Measurements from ENCODE around the gene SLC23A3. TPM values are rescaled to one million over a fixed set of nuclear protein-coding genes. Genes with fewer than 3 reads are reported as not detected.
A peak's percentile ranks its signal among the peaks of the same experiment; 100 is the strongest.

SLC23A3 gene
- total RNA-seq, 2 donors from 2014 or later, result 2.9 to 7.7 TPM

GRCh38 chr2:219186754-219187456, 17.1 kb upstream of the SLC23A3 start:
- Mint-ChIP-seq H3K27me3 (no peaks in the 10 kb centered on the region), H3K9me3 (no peaks in the 10 kb centered on the region), H3K27ac (peak overlapping the region; percentile 4), H3K36me3 (ENCODE audit: low read depth) (peaks cover 41% of the 10 kb centered on the region), H3K4me1 (peaks cover 18% of the 10 kb centered on the region), H3K4me3 (peak overlapping the region; percentile 6)
- peak; percentile 94 for ATAC-seq (replicated peaks)

- Mint-ChIP-seq H3K27me3 (no peaks in the 10 kb centered on the region), H3K27ac (peak overlapping the region; percentile 57), H3K9me3 (no peaks in the 10 kb centered on the region), H3K4me1 (peaks cover 31% of the 10 kb centered on the region), H3K4me3 (no peak overlapping the region), H3K36me3 (ENCODE audit: low read depth) (peaks cover 68% of the 10 kb centered on the region)
- ATAC-seq (replicated peaks), result no peak
Measured at GRCh38 chr2:219184121-219184520, 14.3 kb upstream of the SLC23A3 start.

- Mint-ChIP-seq H3K4me1 (peaks cover 33% of the 10 kb centered on the region), H3K9me3 (no peaks in the 10 kb centered on the region), H3K27ac (peak overlapping the region; percentile 57), H3K4me3 (no peak overlapping the region), H3K36me3 (ENCODE audit: low read depth) (peaks cover 76% of the 10 kb centered on the region), H3K27me3 (no peaks in the 10 kb centered on the region)
- ATAC-seq (replicated peaks), result no peak
Measured at GRCh38 chr2:219183151-219183772, 13.4 kb upstream of the SLC23A3 start.

GRCh38 chr2:219182331-219183150, 12.7 kb upstream of the SLC23A3 start:
- Mint-ChIP-seq H3K4me1 (peaks cover 33% of the 10 kb centered on the region), H3K36me3 (ENCODE audit: low read depth) (peaks cover 79% of the 10 kb centered on the region), H3K4me3 (no peak overlapping the region), H3K27ac (peak overlapping the region; percentile 57), H3K27me3 (no peaks in the 10 kb centered on the region), H3K9me3 (no peaks in the 10 kb centered on the region)
- no peak for ATAC-seq (replicated peaks)

GRCh38 chr2:219181531-219181930, 11.7 kb upstream of the SLC23A3 start:
- no peaks in the 10 kb centered on the region for H3K27me3 Mint-ChIP-seq
- H3K27ac Mint-ChIP-seq, result peak overlapping the region; percentile 58
- peaks cover 28% of the 10 kb centered on the region for H3K4me1 Mint-ChIP-seq
- H3K4me3 Mint-ChIP-seq, result peak overlapping the region; percentile 99
- no peak for ATAC-seq (replicated peaks)
- peaks cover 86% of the 10 kb centered on the region for H3K36me3 Mint-ChIP-seq (ENCODE audit: low read depth)
- H3K9me3 Mint-ChIP-seq, result no peaks in the 10 kb centered on the region

- Mint-ChIP-seq H3K4me3 (peak overlapping the region; percentile 99), H3K27me3 (no peaks in the 10 kb centered on the region), H3K4me1 (peaks cover 28% of the 10 kb centered on the region), H3K27ac (peak overlapping the region; percentile 58), H3K9me3 (no peaks in the 10 kb centered on the region), H3K36me3 (ENCODE audit: low read depth) (peaks cover 88% of the 10 kb centered on the region)
- ATAC-seq (replicated peaks), result no peak
Measured at GRCh38 chr2:219180961-219181360, 11.1 kb upstream of the SLC23A3 start.

- Mint-ChIP-seq H3K4me3 (peak overlapping the region; percentile 99), H3K27me3 (no peaks in the 10 kb centered on the region), H3K4me1 (peaks cover 28% of the 10 kb centered on the region), H3K36me3 (ENCODE audit: low read depth) (peaks cover 88% of the 10 kb centered on the region), H3K27ac (no peak overlapping the region), H3K9me3 (no peaks in the 10 kb centered on the region)
- ATAC-seq (replicated peaks), result no peak
Measured at GRCh38 chr2:219179601-219180465, 10.0 kb upstream of the SLC23A3 start.

GRCh38 chr2:219178377-219179175, 8.7 kb upstream of the SLC23A3 start:
- Mint-ChIP-seq H3K4me3 (peak overlapping the region; percentile 99), H3K36me3 (ENCODE audit: low read depth) (peaks cover 89% of the 10 kb centered on the region), H3K27me3 (no peaks in the 10 kb centered on the region), H3K27ac (peak overlapping the region; percentile 85), H3K4me1 (peaks cover 33% of the 10 kb centered on the region), H3K9me3 (no peaks in the 10 kb centered on the region)
- ATAC-seq (replicated peaks), result peak; percentile 12

- Mint-ChIP-seq H3K4me1 (peaks cover 26% of the 10 kb centered on the region), H3K27me3 (no peaks in the 10 kb centered on the region), H3K4me3 (peak within 1 kb of the TSS; percentile 99), H3K27ac (peak within 1 kb of the TSS; percentile 98), H3K36me3 (ENCODE audit: low read depth) (peaks cover 89% of the 10 kb centered on the region), H3K9me3 (no peaks in the 10 kb centered on the region)
- ATAC-seq (replicated peaks), result peak; percentile 77
Measured at GRCh38 chr2:219177552-219178376, 7.9 kb upstream of the SLC23A3 start, which contains the start of gene RETREG2. TSS of gene RETREG2 (plus strand) at chr2:219178275. CDS start at chr2:219178353, 78 bp downstream.

- Mint-ChIP-seq H3K9me3 (no peaks in the 10 kb centered on the region), H3K4me1 (peaks cover 26% of the 10 kb centered on the region), H3K27ac (peak within 1 kb of the TSS; percentile 98), H3K27me3 (no peaks in the 10 kb centered on the region), H3K36me3 (ENCODE audit: low read depth) (peaks cover 89% of the 10 kb centered on the region), H3K4me3 (peak within 1 kb of the TSS; percentile 99)
- peak; percentile 80 for ATAC-seq (replicated peaks)
Measured at GRCh38 chr2:219176818-219177551, 7.2 kb upstream of the SLC23A3 start, which contains the start of gene CNPPD1. TSS of gene CNPPD1 (minus strand) at chr2:219176925. CDS start at chr2:219176828, 97 bp downstream.

- Mint-ChIP-seq H3K27me3 (no peaks in the 10 kb centered on the region), H3K9me3 (no peaks in the 10 kb centered on the region), H3K27ac (peak overlapping the region; percentile 82), H3K4me3 (peak overlapping the region; percentile 99), H3K4me1 (peaks cover 24% of the 10 kb centered on the region), H3K36me3 (ENCODE audit: low read depth) (peaks cover 89% of the 10 kb centered on the region)
- peak; percentile 23 for ATAC-seq (replicated peaks)
Measured at GRCh38 chr2:219175928-219176817, 6.3 kb upstream of the SLC23A3 start.
